Esophagus mucosa (tissue), 1 donor: Measurements from ENCODE around the gene TPM2. TPM values are rescaled to one million over a fixed set of nuclear protein-coding genes. Genes with fewer than 3 reads are reported as not detected.

Source experiments
- ATAC-seq: fragments of 200-7000 bp; cut with Tn5 transposase; one replicate; pipeline ENCODE4 v1.9.1; 2020
- total RNA-seq: library from RNA; stranded (reverse); gene quantifications from one replicate; pipeline ENCODE4 v1.2.4, GENCODE V29; 2023
- donor health status: DM: yes; HTN: yes; CAD: no.

The TPM2 gene
- total RNA-seq, 1 donor from 2014 or later, result 31.2 TPM

DNA sequence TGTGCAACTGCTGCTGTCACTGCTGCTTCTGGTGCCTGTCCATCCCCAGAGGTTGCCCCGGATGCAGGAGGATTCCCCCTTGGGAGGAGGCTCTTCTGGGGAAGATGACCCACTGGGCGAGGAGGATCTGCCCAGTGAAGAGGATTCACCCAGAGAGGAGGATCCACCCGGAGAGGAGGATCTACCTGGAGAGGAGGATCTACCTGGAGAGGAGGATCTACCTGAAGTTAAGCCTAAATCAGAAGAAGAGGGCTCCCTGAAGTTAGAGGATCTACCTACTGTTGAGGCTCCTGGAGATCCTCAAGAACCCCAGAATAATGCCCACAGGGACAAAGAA, 15.7 kb downstream of the TPM2 start:
- no peak for ATAC-seq

DNA sequence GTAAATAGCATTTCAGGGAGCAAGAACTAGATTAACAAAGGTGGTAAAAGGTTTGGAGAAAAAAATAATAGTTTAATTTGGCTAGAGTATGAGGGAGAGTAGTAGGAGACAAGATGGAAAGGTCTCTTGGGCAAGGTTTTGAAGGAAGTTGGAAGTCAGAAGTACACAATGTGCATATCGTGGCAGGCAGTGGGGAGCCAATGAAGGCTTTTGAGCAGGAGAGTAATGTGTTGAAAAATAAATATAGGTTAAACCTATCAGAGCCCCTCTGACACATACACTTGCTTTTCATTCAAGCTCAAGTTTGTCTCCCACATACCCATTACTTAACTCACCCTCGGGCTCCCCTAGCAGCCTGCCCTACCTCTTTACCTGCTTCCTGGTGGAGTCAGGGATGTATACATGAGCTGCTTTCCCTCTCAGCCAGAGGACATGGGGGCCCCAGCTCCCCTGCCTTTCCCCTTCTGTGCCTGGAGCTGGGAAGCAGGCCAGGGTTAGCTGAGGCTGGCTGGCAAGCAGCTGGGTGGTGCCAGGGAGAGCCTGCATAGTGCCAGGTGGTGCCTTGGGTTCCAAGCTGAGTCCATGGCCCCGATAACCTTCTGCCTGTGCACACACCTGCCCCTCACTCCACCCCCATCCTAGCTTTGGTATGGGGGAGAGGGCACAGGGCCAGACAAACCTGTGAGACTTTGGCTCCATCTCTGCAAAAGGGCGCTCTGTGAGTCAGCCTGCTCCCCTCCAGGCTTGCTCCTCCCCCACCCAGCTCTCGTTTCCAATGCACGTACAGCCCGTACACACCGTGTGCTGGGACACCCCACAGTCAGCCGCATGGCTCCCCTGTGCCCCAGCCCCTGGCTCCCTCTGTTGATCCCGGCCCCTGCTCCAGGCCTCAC, 16.3 kb downstream of the TPM2 start, which contains the start of gene CA9:
CA9 (plus strand) TSS at position 797 of the 893 bp plus-strand sequence; CDS start at position 829, 32 bp downstream.
- peak; percentile 59 for ATAC-seq

DNA sequence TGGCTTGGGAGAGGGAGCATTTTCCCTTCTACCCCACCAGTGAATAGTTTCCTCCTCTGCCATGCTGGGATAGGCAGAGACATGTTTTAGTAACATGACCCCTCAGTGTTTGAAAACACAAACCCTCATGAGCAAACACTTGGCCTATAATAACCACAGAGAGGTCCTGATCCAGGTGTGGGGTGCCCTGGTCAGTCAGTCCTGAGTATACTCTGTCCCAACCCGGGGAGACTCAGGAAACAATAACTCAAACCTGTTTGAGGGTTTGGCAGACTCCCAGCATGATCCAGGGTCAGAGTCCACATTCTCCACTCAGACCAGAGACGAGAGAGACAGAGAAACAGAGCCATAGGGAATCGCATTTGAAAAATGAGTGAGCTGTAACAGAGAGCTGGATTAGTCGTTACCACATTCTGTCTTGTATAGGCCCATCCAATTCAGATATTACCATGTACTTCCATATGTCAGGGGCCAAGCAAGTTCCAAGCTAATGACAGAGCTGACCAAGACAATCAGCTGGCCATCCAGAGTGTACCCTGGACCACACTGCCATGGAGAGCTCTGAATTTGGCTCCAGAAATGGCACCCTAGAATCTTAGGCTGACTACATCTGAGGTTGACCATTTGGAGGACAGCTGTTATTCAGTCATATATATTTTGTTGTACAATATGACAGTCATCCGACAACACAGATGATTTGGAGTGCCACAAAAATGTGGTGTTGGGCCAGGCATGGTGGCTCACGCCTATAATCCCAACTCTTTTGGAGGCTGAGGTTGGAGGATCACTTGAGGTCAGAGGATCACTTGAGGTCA, 20.2 kb downstream of the TPM2 start:
- ATAC-seq, result no peak

DNA sequence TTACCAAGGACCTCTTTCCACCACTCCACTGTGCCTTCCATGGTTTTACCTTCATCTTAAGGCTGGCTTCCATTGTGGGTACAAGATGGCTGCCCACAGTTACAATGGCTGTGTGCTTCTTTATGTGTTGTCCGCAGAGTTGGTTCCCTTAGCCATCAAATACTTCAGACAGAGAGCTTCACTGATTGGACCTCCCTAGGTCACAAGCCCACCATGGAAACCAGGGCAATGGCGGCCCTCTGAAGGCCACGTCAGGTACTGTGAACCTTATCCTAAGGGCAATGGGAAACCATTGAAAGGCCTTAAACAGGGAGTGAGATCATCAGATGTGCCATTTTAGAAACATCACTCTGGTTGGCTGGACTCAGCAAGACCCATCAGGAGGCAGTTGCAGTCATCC, 21.8 kb downstream of the TPM2 start:
- ATAC-seq, result no peak

DNA sequence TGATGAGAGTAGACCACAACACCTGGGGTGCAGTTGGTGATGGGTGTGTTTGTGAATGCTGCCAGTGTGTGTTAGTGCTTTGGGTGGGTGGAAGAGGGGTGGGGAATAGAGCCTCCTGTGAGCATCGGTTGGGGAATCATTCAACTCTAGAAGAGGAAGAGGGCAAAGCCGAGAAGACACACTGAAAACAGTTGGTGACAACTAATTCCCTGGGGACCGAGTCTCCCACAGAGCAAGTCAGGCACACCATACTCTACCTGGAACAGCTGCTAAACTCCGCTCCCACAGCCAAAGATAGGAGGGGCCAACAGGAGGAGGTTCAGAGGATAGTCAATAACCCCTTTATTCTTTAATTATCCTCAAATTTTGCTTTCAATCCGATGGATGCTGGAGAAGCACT, 23.2 kb downstream of the TPM2 start:
- no peak for ATAC-seq

DNA sequence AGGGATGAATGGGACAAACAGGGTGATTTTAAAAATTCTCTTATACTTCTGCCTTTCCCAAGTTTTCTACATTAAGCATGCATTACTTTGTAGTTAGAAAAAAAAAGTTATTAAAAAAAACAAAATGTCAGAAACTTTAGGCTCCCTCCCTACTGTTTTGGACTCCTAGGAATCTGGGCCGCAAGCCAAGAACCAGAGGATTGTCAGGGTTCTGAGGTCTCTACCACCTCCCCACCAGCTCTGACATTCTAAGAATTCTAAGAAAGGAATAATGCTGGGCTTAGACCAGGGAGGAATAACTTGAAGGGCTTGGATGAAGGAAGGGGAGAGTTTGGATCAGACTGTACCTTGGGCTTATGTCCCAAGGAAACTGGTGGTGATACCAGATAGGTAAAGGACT, 23.7 kb downstream of the TPM2 start:
- ATAC-seq, result no peak

DNA sequence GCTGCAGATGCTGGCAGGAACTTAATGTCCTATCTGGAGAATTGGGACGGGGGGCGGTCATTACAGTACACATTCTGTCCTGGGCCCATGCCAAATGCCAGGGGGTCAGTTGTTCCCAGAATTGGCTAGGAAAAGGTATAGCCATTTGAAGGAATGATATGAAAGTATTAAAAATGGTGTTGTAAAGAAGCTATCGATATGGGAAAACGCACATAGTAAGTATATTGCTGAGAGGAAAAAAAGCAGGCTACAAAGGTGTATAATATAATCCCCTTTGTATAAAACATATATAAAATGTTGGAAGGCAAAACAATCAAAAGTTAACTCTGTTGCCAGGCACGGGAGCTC, 24.3 kb downstream of the TPM2 start:
- no peak for ATAC-seq

DNA sequence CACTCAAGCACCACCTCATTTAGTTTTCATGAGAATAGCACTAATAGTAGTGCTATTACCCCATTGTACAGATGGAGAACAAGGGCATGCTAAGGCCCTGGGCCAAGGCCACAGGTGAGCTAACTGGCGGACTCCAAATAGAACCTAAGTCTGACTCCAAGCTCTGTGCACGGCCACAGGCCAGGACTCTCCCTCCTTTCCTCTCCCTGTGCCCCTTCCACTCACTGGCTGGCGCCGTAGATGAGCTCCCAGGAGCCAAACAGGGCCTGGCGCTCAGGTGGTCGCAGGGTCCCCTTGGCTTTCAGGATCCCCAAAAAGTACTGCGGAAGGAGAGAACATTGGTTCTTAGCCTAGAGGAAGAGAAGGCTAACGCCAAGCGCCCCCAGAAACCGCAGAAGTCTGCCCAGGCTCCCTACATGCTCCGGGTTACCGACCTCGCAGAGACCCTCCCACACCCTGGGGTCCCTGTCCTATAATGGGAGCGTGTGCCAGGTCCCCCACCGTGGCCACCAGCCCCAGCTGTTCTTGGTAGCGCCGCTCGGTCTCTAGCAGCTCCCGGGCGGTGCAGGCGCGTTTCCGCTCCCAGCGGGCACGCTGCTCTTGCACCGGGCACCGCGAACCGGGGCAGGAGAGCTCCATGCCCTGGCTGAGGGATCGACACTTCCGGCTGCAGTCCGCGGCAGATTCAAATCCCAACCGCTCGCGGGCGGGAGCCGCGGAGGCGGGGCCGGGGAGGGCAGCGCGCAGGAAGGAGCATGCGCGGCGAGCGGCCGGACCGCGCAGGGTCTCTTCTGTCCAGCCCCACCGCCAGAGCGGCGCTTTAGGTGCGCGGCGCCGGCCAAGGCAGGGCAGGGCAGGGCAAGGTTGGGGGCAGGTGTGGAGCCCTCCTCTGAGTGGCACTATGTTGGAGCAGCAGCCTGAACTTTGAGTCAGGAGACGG, 24.9 kb downstream of the TPM2 start, which contains the start of gene ARHGEF39:
ARHGEF39 (minus strand) TSS at position 665 of the 940 bp plus-strand sequence; CDS start at position 639, 26 bp downstream.
- peak; percentile 80 for ATAC-seq

DNA sequence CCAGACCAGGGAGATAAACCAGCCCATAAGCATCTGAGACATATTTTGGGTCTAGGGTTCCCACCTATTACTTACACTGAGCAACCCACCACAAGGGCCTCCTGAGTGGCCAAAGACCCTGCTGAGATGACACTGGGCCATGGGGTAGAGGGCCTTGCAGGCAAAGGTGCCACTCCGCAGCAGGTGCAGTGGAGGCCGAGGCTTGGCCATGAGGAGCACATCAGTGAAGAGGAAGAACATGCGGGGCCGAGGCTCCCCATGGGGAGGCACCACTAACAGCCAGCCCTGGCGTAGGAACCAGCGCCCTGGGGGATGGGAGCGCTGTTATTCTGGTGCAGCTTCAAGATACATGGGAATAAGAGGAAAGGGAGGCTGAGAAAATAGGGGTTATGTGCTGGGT, 27.3 kb downstream of the TPM2 start:
- no peak for ATAC-seq

DNA sequence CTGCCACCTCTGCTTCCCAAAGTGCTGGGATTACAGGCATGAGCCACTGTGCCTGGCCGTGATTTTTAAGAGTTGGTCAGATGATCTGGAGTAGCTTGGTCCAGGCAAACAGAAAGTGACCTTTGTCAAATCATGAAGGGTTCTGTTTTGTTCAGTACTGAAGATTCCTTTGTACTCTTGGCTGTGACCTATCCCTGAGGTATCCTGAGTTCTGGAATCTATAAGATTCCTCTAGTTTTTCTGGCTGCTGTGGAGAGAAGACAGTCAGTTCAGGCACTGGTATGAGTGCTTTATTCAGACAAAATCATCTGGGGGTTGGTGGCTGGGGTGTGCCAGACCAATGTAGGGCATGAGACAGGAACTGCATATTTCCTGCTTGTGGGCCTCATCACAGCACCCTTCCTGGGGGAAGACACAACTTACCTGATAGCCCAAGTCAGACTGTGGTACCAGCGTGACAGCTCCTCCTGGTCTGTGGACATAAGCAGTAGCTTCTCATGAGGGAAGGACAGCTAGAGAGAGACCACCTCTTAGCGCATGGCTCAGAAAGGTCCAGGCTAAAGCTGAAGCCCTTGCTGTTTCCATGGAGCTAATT, 27.9 kb downstream of the TPM2 start:
- no peak for ATAC-seq

DNA sequence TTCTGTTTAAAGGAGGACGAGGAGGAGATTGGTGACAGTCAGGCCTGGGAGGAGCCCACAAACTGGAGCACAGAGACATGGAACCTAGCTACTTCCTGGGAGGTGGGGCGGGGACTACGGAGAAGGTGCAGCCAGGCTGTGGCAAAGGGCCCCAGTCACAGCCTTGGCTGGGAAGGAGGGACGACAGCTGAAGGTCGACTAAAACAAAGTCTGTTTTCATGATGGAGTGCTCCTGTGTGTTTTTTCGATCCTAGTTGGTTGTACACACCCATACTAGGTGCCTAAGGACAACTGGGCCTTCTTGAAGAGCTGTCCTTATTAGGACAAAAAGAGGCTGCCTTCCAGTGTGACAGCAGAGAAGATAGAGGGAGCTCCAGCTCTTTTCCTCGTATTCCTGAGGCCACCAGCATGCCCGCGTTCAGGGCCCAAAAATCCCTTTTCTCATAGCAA, 28.7 kb downstream of the TPM2 start:
- no peak for ATAC-seq

DNA sequence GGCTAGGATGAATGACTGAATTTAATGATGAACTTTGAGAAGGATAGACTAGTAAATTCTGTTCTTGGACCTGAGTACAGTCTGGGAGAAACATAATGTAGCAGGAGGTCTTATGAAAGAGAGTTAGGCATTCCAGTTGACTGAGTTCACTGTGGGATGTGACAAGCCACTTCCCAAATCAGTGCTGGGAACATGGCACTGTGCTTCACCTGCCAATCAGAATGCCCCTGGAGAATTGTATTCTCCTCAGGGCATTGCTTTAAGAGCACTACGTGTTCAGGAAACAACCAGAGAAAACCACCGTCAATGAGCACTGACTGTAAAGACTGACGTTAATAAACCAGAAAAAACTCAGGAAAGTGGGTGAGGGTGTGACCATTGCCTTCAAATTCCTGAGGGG, 30.4 kb downstream of the TPM2 start:
- no peak for ATAC-seq

DNA sequence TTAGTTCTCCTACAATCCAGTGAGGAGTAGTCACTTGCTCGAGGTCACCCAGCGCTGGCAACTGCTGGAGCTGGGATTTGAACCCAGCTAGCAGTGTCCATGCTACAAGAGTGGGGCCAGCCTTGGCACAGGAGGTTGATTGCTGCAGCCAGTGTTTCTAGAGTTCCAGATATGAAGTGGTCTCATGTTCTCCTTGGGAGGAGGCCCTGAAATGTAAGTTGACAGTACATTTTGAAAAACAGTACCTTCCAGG, 30.8 kb downstream of the TPM2 start:
- ATAC-seq, result no peak

DNA sequence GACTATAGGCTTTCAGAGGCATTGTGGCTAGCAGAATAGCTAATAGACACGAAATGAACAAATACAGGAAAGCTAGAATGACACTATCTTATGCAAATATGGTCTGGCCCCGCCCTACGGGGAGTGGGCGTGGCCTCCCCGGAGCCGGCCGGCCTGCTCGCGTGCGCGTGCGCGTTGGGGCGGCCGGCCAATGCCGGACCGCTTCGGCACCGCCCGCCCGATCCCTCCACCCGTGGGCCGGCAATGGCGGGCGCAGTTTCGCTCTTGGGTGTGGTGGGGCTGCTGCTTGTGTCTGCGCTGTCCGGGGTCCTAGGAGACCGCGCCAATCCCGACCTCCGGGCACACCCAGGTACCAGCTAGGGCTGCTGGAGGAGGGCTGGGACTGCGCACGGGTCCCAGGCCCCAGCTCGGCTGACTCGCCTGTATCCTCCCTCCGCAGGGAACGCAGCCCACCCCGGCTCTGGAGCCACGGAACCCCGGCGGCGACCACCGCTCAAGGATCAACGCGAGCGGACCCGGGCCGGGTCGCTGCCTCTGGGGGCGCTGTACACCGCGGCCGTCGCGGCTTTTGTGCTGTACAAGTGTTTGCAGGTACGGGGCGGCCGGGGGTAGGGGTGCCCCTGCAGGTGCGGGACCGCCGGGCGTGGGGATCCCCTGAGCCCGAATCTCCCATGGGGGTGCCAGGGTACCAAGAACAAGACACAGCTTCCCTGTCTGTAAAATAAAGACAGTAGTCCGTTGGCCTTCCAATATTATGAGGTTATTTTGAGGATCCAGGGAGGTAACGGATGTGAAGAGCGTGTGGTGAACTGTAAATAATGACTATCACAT, 31.4 kb downstream of the TPM2 start, which contains the start of gene CCDC107:
CCDC107 (plus strand) TSS at position 156 of the 831 bp plus-strand sequence; CDS start at position 244, 88 bp downstream.
- peak; percentile 91 for ATAC-seq

DNA sequence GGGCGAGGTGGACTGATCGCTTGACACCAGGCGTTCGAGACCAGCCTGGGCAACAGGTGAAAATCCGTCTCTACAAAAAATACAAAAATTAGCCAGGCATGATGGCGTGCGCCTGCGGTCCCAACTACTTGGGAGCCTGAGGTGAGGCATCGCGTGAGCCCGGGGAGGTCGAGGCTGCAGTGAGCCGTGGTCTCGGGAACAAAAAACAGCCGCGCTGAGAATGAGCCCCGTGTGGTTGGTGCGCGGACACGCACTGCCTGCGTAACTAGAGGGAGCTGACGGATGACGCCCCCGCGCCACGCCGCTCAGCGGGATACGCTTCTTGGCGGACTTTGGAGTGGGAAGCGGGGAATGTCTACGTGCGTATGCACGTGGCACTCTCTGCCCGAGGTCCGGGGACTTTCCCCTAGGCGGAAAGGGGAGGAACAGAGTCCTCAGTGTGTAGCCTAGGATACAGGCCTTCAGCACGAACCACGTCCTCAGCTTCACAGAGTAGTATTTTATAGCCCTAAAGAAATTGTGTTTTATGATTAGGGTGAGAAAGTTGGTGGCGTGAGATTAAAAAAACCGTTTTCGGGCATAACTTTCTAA, 32.1 kb downstream of the TPM2 start, which contains the start of gene RMRP:
RMRP (minus strand) TSS at position 474 of the 591 bp plus-strand sequence.
- peak; percentile 98 for ATAC-seq

DNA sequence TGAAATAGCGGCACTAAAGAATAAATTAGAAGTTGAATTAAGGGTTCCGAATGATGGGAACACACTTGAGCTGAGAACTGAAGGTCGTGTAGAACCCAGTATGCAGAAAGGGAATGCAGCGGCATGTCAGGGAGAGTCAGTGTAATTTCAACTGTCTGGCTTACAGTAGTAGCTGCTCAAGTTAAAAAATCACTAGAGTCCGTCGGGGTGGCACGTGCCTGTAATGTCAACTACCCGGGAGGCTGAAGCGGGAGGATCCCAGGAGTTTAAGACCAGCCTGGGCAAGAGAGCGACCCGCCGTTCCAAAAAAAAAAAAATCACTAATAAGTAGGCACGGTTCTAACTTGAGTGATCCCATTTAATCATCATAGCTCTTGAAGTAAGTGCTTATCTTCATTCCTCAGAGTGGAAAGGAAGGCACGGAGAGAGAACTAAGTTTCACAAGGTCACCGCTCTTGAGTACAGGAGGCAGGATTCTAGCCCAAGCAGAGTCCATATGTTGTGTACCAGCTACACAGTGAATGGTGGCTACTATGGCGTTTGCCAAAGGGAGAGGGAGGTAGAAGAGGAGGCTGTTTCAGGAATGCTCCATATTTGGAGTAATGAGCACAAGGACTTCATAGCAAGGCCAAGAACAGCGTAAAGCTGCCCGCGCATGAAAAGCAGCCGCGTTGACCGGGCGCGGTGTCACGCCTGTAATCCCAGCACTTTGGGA, 32.7 kb downstream of the TPM2 start:
- ATAC-seq, result peak; percentile 1

DNA sequence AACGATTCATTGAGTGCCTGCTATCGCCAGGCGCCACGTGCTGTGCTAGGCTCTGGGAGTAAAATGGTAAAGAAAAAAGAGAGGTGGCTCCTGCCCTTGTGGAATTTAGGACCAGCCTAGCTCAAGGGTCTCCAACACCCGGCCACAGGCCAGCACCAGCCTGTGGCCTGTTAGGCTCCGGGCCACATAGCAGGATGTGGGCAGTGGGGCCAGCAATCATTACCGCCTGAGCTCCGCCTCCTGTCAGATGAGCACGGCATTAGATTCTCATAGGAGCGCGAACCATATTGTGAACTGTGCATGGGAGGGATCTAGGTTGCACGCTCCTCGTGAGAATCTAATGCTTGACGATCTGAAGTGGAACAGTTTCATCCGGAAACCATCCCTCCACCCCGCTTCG, 33.4 kb downstream of the TPM2 start:
- no peak for ATAC-seq

DNA sequence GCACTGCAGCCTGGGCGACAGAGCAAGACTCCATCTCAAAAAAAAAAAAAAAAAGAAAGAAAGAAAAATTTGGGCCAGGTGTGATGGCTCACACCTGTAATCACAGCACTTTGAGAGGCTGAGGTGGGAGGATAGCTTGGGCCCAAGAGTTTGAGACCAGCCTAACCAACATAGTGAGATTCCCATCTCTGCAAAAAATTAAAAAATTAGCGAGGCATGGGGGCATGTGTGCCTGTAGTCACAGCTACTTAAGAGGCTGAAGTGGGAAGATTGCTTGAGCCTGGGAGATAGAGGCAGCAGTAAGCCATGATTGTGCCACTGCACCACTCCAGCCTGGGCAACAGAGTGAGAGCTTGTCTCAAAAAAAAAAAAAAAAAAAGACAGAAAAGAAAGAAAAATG, 36.1 kb downstream of the TPM2 start:
- ATAC-seq, result no peak

DNA sequence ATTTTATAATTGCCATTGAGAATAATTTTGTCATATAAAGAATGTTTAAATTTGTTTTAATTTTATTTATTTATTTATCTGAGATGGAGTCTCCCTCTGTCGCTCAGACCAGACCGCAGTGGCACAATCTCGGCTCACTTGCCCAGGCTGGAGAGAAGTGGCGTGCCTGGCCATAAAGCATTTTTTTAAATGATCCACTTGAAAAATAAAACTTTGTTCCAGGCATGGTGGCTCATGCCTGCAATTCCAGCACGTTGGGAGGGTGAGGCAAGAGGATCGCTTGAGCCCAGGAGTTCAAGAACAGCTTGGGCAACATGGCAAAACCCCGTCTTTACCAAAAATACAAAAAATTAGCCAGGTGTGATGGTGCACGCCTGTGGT, 36.9 kb downstream of the TPM2 start:
- ATAC-seq, result no peak
